HG03196 (cell line): ENCODE data around the gene RALGPS1.

ENCODE experiments used
- ATAC-seq: cut with Tn5 transposase; IDR thresholded peaks from one replicate; pipeline ENCODE4 v1.9.1; 2021; ENCODE audit not compliant: unreplicated experiment

The RALGPS1 gene

GRCh38 chr9:127075624-127076372 lies 161.2 kb downstream of the RALGPS1 start:
- no peak for ATAC-seq

DNA sequence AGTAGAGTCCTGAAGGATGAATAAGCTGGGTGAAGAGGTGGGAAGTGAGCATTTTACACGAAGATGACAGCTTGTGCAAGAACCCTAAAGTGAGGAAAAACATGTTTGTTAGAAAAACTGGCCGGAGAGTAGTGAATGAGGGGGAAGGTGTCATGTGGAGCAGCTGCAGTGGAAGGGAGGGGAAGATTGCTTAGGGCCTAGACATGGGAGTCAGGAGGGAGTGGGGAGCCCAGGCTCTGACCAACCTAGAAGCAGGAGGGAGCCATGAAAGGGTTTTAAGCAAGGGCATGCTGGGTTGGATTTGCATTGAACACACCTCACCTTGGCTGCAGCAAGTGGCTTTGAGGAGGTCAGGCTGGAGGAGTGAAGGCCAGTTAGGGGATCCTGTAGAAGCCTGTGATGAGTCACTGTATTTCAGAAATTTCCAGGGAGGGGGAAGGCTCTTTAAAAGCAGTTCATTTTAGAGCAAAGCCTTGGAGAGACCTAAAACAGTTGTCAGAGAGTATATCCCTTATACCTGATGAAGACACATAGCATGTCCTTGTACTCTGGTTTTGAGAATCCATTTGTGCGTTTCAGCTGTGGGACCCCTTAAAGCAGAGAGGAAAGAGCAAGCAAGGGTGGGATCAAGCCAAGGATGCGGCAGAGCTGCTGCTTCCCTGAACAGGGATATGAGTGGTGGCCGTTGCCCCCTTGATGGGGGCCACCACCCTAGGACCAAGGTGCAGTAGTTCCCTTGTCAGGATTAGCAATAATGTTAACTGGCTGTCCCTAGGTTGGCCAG lies 162.5 kb downstream of the RALGPS1 start:
- ATAC-seq: no peak

DNA sequence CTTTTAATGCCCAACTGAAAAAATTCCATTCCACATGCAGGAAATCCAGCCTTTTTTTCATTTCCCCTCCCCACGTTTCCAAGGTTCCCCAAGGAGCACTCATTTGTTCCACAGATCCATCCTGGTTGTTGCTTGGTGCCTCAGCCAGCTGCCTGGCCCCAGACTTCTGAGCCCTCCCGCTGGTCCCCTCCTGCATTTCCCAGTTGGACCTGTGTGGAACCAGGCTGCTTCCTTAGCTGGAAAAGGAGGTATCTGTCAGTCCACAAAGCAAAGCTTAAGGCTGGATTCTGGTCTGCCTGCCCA lies 163.0 kb downstream of the RALGPS1 start:
- no peak for ATAC-seq

- no peak for ATAC-seq
Measured at GRCh38 chr9:127078336-127078735, 163.8 kb downstream of the RALGPS1 start.

DNA sequence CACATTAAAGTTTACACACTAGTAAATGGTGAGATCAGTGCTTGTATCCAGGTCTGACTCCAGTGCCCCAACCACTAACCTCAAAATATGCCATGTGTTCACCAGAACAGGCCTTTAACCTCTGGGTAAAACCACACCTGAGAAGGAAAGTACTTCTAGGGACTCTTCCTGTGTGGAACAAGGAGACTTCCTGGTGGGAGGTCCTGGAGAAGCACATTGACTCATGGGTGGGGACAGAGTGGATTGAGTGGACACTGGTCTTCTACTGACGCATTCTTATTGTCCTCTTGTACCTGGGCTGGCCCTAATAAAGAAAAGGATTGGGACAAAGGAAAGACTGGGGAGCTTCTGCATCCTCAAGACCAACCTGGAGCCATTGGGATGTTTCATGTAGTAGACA lies 164.4 kb downstream of the RALGPS1 start:
- no peak for ATAC-seq

GRCh38 chr9:127079446-127080140 lies 165.0 kb downstream of the RALGPS1 start:
- ATAC-seq: no peak

DNA sequence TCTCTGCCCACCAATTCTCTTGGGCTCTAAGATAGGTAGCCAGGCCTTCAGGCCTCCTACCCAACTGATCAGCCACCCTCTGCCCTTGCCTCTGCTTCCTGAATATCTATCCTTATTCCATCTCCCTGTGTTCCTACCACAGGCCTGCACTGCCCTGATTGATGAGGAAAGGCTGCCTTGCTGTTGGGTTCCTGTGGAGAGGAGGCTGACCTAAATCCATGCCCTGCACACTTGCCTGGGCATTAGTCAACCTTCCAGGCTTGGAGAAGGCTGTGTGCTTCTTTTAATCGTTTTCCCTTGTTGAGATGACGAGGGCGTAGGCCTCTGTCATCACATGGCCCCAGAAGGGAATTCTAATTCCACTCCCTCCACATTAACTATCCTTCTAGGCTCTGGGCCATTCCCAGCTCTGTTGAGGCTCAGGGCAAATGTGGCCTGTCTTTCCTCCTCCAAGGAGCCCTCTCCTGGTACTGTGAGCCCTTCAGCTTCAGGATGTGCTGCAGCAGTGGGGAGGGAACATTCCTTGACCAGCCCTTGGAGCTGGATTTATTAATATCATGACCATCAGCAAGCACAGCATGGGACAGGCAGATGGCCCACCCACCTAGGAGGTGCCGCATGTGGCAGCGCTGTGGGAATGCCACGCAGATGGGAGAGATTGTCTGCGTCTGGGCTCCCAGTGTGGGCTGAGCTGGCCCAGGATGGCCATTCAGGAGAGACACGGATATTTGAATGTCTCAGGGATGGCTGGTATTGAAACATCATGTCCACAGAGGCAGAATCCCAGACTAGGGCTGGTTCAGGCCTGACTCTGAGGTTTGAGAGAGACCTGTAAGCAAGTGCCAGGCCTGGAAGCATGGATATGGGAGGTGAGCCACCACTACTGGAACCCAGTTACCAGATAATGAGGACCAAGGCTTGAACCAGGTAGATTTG lies 166.9 kb downstream of the RALGPS1 start:
- no peak for ATAC-seq

DNA sequence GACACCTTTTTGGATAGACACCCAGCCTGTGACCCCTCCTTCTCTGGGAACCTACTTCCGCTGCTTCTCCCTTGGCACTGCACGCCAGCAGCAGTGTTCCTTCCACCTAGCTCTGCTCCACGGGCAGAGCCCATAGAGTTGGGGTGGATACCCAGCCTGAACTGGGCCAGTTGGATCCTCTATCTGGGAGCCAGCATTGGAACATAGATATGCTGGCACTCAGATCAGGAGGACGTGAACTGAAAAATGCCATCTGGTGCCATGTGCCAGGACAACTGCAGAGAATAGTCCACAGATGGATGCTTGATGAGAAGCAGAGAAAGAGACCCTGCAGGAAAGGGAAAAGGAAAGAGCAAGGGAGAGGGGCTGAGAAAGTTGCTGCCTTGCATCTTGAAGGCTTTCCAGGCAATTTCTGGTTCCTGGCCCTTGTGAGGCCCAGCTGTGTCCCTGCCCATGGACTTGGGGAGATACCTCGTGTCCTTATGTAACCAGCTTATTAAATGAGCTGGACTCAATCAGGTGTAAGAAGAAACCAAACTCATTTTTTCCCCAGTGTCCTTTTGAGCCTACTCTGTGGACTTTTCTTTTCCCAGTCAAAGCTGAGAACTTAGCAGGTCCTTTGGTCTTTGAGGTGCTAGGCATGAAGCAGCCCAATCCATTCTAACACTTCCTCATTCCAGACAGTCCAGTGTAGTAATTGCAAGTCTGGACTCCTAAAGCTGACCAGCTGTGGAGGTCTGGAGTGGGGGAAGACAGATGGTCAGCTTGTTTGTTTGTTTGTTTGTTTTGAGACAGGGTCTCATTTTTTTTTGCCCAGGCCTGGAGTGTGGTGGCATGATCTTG lies 168.8 kb downstream of the RALGPS1 start:
- no peak for ATAC-seq

DNA sequence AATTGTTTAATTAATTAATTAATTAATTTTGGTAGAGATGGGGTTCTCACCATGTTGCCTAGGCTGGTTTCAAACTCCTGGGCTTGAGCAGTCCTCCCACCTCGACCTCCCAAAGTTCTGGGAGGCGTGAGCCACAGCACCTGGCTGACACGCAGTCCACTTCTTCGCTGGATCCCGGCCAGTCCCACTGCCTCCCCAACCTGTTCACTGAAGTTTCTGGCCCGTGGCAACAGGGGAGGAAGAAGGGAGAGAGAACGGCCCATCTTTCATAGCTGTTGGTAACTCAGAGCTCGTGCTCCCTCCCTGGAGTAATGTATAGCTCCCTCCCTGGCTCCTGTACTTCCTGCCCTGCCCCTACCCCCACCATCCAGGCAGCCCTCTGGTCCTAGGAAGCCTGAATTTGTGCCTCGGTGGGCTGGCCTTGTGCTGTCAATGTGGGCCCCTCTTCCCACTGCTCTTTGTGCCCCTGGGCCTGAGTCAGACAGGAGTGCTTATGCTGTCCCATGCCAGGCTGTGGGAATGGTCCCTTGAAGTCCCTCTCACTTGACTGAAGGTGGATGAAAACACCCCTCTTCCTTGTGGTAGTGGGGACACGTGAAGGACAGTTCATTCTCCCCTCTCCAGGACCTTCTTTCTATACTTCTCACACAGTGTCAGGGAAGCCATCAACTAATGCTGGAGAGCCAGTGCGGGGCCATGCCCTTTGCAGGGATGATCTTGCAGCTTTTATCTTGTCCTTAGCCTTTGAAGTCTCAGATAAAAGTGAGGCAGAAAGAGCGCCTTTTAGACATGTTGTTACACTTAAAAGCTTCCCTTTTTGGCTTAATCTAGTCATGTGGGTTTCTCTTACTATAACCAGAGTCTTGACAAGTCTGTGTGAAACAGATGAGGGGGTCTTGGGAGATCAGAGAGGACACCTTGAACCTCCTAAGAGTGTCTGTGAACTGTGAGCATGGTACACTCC lies 169.8 kb downstream of the RALGPS1 start:
- ATAC-seq: no peak

DNA sequence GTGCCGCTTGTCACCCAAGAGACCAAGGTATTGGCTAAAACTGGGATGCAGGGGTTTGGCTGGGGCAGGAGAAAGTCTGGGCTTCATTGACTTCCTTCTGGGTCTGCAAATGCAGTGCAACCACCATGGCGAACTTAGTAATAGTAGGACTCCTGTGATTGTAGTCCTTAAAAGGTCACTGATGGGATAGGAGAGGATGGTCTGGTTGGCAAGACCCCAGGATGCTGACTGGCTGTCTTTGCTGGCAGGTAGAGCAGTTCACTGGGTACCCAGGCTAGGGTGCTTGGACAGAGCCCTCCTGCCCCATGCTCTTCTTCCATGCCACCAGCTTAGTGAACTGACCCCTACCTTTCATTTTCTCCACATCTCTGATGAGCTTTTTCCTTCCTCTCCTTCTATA lies 170.6 kb downstream of the RALGPS1 start:
- no peak for ATAC-seq

DNA sequence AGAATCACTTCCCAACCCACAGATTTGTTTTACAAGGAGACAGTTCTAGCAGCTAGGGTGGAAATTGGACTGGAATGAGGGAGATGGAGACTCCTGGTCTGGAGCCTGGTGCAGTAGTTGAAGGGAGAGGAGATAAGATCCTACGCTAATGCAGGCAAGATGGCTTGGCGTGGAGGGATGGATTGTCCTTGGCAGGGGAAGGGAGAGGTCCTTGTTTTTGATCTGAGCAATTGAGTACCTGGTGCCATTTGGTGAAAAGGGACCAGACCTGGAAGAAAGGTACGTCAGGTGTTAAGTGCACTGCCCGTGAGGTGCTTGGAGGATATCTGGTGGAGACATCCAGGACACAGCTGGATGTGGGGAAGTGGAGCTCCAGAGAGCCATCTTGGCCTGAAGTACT lies 172.2 kb downstream of the RALGPS1 start:
- ATAC-seq: no peak

GRCh38 chr9:127087411-127087810 lies 172.8 kb downstream of the RALGPS1 start:
- ATAC-seq: no peak

- ATAC-seq: no peak
Measured at GRCh38 chr9:127087836-127088235, 173.3 kb downstream of the RALGPS1 start.

- no peak for ATAC-seq
Measured at GRCh38 chr9:127088724-127089615, 174.4 kb downstream of the RALGPS1 start.

- no peak for ATAC-seq
Measured at GRCh38 chr9:127089631-127090081, 175.1 kb downstream of the RALGPS1 start.

- ATAC-seq: no peak
Measured at GRCh38 chr9:127090341-127090985, 175.9 kb downstream of the RALGPS1 start.

- ATAC-seq: no peak
Measured at GRCh38 chr9:127091526-127091925, 176.9 kb downstream of the RALGPS1 start.
